OCI-LY1 (cell line): ENCODE results near the gene USP7.

ENCODE experiments used
- H2AFZ ChIP-seq: fragments of 200-600 bp; sonication (generic), shearing (Covaris generic); 2 replicates; pipeline ENCODE4 v1.6.0; 2014; ENCODE audit warnings: antibody characterized with exemption, mild to moderate bottlenecking, low read length
- H3F3A ChIP-seq: fragments of 200-600 bp; sonication (generic), shearing (Covaris generic); 2 replicates; pipeline ENCODE4 v1.6.0; 2014; ENCODE audit warnings: mild to moderate bottlenecking, antibody characterized with exemption, low read length, moderate library complexity; ENCODE audit not compliant: insufficient read depth
- H3K27ac ChIP-seq: fragments of 200-600 bp; sonication (generic); 2 replicates; pipeline ENCODE4 v1.5.1; 2014; ENCODE audit warnings: low read length, mixed run types, mild to moderate bottlenecking, low read depth; ENCODE audit not compliant: poor library complexity, severe bottlenecking
- H3K27me3 ChIP-seq: fragments of 200-600 bp; sonication (generic); 2 replicates; pipeline ENCODE4 v1.6.0; 2014; ENCODE audit warnings: antibody characterized with exemption, mild to moderate bottlenecking, low read length, moderate library complexity; ENCODE audit not compliant: insufficient read depth
- H3K36me3 ChIP-seq: fragments of 200-600 bp; sonication (generic); 2 replicates; pipeline ENCODE4 v1.6.1; 2014; ENCODE audit warnings: mild to moderate bottlenecking, antibody characterized with exemption, low read length, moderate library complexity, mixed read lengths; ENCODE audit not compliant: insufficient read depth
- H3K4me1 ChIP-seq: fragments of 200-600 bp; sonication (generic); 2 replicates; pipeline ENCODE4 v1.5.1; 2014; ENCODE audit warnings: mild to moderate bottlenecking, low read length, moderate library complexity; ENCODE audit not compliant: insufficient read depth, severe bottlenecking
- H3K4me2 ChIP-seq: fragments of 200-600 bp; sonication (generic), shearing (Covaris generic); 2 replicates; pipeline ENCODE4 v1.6.1; 2014; ENCODE audit warnings: low read length
- H3K4me3 ChIP-seq: fragments of 200-600 bp; sonication (generic); 2 replicates; pipeline ENCODE4 v1.5.1; 2014; ENCODE audit warnings: low read length, low read depth, mild to moderate bottlenecking, mixed read lengths; ENCODE audit not compliant: poor library complexity, severe bottlenecking
- H3K79me2 ChIP-seq: fragments of 200-600 bp; shearing (Covaris generic); 2 replicates; pipeline ENCODE4 v1.6.1; 2016; ENCODE audit warnings: mixed run types, low read length, mixed read lengths; ENCODE audit not compliant: insufficient read depth
- H3K9ac ChIP-seq: fragments of 200-600 bp; sonication (generic), shearing (Covaris generic); 2 replicates; pipeline ENCODE4 v1.6.1; 2014; ENCODE audit warnings: mild to moderate bottlenecking, low read length, mixed read lengths
- H3K9me2 ChIP-seq: fragments of 200-600 bp; sonication (generic), shearing (Covaris generic); 2 replicates; pipeline ENCODE4 v1.6.1; 2014; ENCODE audit warnings: low read depth, mild to moderate bottlenecking, low read length, mixed read lengths
- H3K9me3 ChIP-seq: fragments of 200-600 bp; shearing (Covaris generic); 2 replicates; pipeline ENCODE4 v1.6.1; 2014; ENCODE audit warnings: low read length, mixed read lengths
- H4K20me1 ChIP-seq: fragments of 200-600 bp; sonication (generic), shearing (Covaris generic); 2 replicates; pipeline ENCODE4 v1.6.0; 2016; ENCODE audit warnings: mild to moderate bottlenecking, low read length; ENCODE audit not compliant: insufficient read depth
- EZH2 ChIP-seq: fragments of 200-600 bp; sonication (generic), shearing (Covaris generic); IDR thresholded peaks from 2 replicates; pipeline ENCODE4 v1.8.0; 2017; ENCODE audit warnings: borderline replicate concordance, mixed run types, mild to moderate bottlenecking, antibody characterized with exemption, low read length, moderate library complexity, mixed read lengths
- TF ChIP-seq, protein P1 (sequence below): fragments of 200-600 bp; sonication (generic), shearing (Covaris generic); IDR thresholded peaks from 2 replicates; pipeline ENCODE4 v1.5.1; 2017; ENCODE audit warnings: mild to moderate bottlenecking, antibody characterized with exemption, low read length, moderate library complexity, mixed read lengths

Gene USP7

DNA sequence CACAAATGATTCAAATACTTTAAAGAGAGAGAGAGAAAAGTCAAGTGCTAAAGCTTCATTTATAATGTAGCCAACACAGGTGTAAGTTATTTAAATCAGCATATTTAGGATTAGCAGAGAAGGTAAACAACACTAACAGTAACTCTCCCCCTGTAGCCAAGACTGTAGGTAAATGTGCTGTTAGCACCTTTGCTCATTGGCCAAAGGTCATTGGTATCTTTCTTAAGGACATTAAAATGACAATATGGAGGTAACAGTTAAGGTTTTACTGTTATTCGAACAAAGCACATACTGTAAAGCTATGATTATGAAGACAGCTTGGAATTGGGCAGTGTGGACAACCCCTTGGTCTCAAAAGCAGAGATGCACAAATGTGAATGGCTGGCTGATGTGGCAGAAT is 52.9 kb downstream of the USP7 start:
- H3K9ac ChIP-seq: no peak overlapping the region
- H3K4me1 ChIP-seq: no peaks in the 10 kb centered on the region
- peaks cover 99% of the 10 kb centered on the region for H3K36me3 ChIP-seq
- TF ChIP-seq, protein P1, sequence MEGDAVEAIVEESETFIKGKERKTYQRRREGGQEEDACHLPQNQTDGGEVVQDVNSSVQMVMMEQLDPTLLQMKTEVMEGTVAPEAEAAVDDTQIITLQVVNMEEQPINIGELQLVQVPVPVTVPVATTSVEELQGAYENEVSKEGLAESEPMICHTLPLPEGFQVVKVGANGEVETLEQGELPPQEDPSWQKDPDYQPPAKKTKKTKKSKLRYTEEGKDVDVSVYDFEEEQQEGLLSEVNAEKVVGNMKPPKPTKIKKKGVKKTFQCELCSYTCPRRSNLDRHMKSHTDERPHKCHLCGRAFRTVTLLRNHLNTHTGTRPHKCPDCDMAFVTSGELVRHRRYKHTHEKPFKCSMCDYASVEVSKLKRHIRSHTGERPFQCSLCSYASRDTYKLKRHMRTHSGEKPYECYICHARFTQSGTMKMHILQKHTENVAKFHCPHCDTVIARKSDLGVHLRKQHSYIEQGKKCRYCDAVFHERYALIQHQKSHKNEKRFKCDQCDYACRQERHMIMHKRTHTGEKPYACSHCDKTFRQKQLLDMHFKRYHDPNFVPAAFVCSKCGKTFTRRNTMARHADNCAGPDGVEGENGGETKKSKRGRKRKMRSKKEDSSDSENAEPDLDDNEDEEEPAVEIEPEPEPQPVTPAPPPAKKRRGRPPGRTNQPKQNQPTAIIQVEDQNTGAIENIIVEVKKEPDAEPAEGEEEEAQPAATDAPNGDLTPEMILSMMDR: no peak
- no peak for TF ChIP-seq EZH2
- no peaks in the 10 kb centered on the region for H3K9me2 ChIP-seq
- H3K27me3 ChIP-seq: no peaks in the 10 kb centered on the region
- H3K79me2 ChIP-seq: peaks cover 6% of the 10 kb centered on the region; the same call in 1 of the 2 replicates
- H2AFZ ChIP-seq: no peak overlapping the region
- H3K27ac ChIP-seq: no peak overlapping the region
- H3K9me3 ChIP-seq: no peaks in the 10 kb centered on the region
- no peak overlapping the region for H3K4me2 ChIP-seq
- no peaks in the 10 kb centered on the region for H3F3A ChIP-seq
- H3K4me3 ChIP-seq: no peak overlapping the region
- no peaks in the 10 kb centered on the region for H4K20me1 ChIP-seq

DNA sequence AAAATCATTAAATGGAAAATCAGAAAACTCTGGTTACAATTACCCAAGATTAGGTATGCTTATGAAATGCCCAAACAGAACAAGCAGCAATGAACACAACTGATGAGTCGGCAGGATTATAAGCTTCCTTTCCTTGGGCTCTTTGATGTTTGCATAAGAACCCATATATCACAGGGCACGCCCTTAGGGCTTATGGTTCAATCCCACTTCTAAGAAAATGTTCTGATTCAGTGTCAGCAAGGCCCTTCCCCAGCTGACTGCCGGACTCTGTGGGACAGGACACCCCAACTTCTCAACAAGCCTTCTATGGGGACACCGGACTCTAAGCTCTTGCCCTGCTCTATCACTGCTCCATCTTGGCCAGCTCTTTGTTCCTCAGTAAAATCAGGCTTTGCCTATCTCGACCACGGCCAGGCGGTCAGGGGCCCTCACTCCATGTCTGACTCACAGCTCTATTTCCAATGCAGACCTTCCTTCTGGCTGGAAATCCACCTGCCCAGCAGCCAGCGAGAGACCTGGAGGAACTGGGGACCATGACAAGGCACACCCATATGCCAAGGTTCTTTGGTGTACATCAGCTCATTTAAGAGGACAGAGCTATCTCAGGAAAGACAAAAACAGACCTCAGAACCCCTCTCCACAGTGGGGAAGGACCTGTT is 54.8 kb downstream of the USP7 start:
- no peaks in the 10 kb centered on the region for H4K20me1 ChIP-seq
- H2AFZ ChIP-seq: no peak overlapping the region
- H3K9me3 ChIP-seq: no peaks in the 10 kb centered on the region
- H3K27ac ChIP-seq: no peak overlapping the region
- peaks cover 96% of the 10 kb centered on the region for H3K36me3 ChIP-seq
- H3K79me2 ChIP-seq: peaks cover 1% of the 10 kb centered on the region; the same call in 1 of the 2 replicates
- H3K4me2 ChIP-seq: no peak overlapping the region
- H3F3A ChIP-seq: no peaks in the 10 kb centered on the region
- TF ChIP-seq, protein P1: no peak
- no peak for TF ChIP-seq EZH2
- no peaks in the 10 kb centered on the region for H3K4me1 ChIP-seq
- H3K9ac ChIP-seq: no peak overlapping the region
- no peaks in the 10 kb centered on the region for H3K27me3 ChIP-seq
- H3K9me2 ChIP-seq: no peaks in the 10 kb centered on the region
- no peak overlapping the region for H3K4me3 ChIP-seq

DNA sequence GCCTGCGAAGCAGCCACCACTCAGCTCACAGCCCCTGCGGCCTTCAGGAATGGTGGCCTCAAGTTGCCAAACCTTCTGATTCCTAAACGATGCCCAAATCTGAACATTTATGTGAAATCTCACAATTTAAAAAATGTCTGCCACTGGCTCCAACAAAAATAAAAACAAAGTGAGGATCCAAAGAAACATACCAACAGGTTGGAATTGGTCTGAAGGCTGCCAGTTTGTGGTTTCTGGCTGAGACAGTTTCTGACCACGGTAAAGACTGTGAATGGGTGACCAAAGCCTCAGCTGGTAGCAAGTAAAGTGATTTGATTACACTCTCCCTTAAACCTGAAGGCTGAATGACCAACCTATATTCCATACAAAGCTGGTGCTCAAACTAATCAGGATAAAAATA is 56.6 kb downstream of the USP7 start:
- H3K36me3 ChIP-seq: peaks cover 96% of the 10 kb centered on the region
- H3K4me1 ChIP-seq: no peaks in the 10 kb centered on the region
- no peak overlapping the region for H2AFZ ChIP-seq
- H3F3A ChIP-seq: no peaks in the 10 kb centered on the region
- H3K9me3 ChIP-seq: no peaks in the 10 kb centered on the region
- no peaks in the 10 kb centered on the region for H3K79me2 ChIP-seq
- no peaks in the 10 kb centered on the region for H3K9me2 ChIP-seq
- H4K20me1 ChIP-seq: no peaks in the 10 kb centered on the region
- TF ChIP-seq, protein P1: no peak
- TF ChIP-seq EZH2: no peak
- H3K4me3 ChIP-seq: no peak overlapping the region
- H3K27me3 ChIP-seq: no peaks in the 10 kb centered on the region
- H3K9ac ChIP-seq: no peak overlapping the region
- no peak overlapping the region for H3K4me2 ChIP-seq
- H3K27ac ChIP-seq: no peak overlapping the region
